GM21367 (cell line): ENCODE measurements around the gene NXT1.
A peak's percentile ranks its signal among the peaks of the same experiment; 100 is the strongest.

Experiments
- ATAC-seq: cut with Tn5 transposase; IDR thresholded peaks from one replicate; pipeline ENCODE4 v1.9.1; 2021; ENCODE audit not compliant: unreplicated experiment

NXT1 gene

DNA sequence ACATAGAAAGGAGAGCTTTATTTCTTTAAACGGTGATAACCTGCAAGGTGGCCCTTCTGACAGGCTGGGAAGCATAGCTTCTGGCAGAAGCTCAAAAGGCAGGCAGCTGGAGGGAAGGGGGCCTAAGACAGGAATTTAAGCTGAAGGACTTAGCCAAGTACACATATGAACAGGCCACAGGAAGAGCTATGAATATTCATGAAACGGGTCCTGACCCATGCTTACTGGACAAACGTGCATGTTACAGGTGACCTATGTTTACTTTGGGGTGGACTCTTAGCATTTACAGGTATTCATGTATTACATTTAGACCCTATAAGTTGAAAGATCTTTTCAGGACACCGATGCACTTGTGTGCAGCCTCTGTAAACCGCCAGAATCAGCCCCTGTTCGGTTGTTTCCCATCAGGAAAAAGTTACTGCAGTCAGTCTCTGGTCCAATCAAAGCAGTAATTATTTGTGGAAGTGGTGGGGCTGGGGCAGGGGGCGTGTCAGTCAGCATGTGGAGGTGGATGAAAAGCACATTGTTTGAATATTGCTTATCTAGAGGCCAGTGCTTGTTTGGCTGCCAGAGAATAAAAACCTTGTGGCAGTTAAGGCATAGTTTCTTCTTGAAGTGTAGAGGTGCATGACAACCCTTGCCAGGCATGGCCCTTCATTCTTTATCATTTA lies 8.5 kb downstream of the NXT1 start:
- ATAC-seq = no peak

DNA sequence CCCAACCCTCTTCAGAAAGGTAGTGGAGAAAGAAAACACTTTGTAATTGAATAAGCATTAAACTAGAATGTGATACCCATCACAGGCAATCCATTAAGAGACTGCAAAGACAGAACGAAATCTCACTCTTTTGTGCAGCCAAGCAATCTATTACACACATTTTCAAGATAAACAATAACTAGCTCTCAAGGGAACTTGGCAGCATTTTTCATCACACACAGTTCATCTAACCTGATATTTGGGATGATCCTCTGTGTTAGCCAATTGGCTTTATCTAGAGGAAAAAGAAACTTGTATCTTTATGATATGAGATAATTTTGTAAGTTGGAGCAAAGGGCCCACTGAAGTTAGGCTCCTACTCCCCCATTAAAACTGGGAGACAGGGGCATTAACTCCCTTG lies 9.9 kb downstream of the NXT1 start:
- ATAC-seq = no peak

GRCh38 chr20:23361119-23361475 lies 10.5 kb downstream of the NXT1 start:
- no peak for ATAC-seq

DNA sequence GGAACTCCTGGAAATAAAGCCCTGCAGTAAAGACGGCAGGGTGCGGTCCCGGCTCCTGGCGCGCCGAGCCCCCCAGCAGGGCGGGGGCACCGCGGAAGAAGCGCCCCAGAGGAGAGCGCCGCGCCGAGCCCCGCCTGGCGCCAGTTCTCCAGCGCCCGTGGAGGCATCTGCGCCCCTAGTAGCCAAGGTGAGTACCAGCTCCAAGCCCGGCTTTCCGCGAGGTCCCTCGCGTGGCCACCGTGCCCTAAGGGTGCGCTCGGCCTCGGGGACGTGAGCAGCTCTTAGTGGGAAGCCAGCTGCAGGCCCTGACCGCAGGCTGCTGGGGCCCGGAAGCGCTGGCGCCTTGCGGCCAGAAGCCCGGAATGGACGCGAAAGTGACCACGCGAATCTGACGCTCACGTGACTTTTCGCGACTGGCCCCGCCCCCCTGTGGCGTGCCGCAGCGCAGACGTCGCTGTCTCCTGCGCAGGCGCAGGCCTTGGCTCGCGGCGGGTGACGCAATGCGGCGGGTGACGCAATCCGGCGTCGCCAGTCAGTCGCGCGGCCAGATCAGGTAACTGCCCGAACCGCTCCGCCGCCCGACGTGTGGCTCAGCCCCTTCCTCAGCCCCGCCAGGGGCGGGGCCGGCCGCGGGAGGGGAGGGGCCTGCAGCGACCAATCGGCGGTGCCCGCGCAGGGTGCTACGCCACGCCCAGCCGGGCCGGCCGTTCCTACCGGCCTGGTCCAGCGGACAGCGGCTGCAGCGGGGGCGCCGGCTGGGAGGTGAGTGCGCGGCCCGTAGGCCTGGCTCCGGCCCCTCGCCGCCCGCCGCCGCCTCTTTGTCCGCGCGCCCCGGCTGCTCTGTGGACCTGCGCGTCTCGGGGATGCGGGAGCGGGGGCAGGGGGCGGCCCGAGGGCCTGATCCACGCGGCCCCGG lies 11.1 kb downstream of the NXT1 start, which contains the start of gene GZF1:
TSS of gene GZF1 (plus strand) at position 707 of the 916 bp plus-strand sequence. CDS start 2,202 bp downstream, outside the sequence.
- peak; percentile 54 for ATAC-seq

- ATAC-seq = peak; percentile 7
Observed at GRCh38 chr20:23362392-23363256, 12.0 kb downstream of the NXT1 start.

DNA sequence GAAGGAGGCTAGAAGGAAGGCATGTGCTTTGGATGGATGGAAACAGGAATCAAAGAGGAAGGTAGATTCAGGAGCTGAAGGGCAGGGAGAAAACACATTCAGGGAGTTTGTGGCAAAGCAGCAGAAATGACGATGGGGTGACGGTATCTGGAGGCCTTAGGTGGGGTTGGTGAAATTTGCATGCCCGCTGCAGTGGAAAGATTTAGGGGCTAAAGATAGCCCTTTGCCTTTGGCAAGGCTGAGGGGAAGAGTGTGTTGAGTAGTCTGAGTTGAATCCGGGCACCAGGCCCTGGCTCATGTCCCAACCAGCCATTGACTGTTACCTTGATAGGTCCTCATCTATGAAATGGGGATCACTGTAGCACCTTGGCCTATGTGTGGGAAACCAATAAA lies 12.7 kb downstream of the NXT1 start:
- ATAC-seq = no peak

DNA sequence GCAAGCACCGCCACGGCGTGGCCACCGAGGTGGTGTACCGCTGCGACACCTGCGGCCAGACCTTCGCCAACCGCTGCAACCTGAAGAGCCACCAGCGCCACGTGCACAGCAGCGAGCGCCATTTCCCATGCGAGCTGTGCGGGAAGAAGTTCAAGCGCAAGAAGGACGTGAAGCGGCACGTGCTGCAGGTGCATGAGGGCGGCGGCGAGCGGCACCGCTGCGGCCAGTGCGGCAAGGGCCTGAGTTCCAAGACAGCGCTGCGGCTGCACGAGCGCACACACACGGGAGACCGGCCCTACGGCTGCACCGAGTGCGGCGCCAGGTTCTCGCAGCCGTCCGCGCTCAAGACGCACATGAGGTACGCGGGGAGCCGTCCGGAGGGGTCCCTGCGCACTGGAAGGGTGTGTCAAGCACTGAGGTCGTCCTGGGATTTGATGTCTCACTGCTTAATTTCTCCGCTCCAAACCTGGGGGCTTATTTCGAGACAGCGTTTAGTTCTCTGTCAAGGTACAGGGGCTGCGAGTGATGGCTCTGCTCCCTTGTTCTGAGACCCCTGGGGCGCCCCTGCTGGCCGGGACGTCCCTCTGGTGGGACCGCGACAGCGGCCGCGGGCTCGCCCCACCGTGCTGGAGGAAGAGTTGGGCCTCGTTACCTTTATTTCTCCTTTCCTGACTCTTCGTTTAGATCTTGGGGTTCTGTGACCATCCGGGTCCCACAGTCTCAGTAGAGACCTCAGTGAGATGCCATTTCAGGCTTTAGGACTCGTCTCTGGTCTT lies 15.0 kb downstream of the NXT1 start:
- ATAC-seq = no peak

DNA sequence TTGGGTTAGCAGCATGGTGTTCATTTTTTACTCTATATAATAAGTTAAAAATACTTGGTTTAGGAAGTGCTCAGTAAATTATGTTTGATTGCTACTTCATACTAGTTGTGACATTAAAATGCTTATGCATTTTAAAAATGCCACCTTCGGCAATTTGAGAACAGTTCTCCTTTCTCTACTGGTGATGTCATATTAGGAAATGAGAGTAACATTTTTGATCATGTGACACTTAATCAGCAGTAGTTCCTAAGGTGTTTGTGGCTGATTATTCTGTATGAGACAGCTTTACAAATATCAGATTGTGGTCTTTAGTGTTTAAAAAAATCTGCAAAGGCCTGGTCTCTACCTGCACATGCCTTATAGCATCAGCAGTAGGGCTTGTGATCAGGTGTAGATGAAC lies 15.8 kb downstream of the NXT1 start:
- no peak for ATAC-seq

DNA sequence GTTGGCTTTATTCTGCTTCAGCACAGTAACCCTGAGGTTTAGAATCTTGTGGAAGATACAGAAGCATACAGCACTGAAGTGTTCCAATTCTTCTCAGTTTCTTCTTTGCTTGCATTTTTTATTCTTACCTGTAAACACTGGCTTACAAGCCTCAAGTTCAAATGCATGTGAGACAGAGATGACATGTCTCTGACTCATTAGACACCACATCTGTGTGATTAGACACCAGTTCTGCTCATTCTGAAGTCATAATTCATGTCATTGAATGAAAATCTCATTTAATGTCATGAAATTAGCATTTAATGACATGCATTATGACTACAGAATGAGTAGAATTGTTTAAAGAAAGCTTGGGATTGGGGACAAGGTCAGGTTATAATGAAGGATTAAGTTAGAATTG lies 17.2 kb downstream of the NXT1 start:
- ATAC-seq = no peak

DNA sequence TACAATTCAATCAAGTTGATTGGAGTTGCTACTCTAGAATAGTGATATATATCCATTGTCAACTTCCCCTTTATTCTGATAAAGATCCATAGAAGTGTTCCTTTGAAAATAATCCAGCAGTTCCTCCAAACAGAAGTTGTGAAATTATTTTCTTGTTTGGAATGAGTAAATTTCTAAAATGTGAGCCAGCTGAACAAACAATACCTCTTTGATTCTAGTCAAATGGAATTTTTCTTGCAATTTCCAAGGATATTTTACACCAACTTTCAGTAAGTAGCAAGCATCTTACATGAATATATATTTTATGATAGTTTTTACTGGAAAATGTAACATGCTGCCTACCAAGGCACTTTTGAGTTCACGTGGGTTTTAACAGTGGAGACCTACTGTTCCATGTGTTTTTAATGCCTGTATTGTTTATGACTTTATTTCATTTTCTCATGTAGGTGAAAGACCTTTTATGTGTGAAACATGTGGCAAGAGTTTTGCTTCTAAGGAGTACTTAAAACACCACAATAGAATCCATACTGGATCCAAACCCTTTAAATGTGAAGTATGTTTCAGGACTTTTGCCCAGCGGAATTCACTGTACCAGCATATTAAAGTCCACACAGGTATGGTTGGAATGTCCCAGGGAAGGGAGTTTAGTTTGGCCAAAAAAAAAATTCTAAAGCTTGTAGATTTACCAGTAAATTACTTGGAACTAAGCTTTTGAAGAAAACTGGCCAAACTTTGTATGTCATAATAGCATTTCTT lies 17.9 kb downstream of the NXT1 start:
- ATAC-seq = no peak

GRCh38 chr20:23369072-23369823 lies 18.7 kb downstream of the NXT1 start:
- no peak for ATAC-seq

DNA sequence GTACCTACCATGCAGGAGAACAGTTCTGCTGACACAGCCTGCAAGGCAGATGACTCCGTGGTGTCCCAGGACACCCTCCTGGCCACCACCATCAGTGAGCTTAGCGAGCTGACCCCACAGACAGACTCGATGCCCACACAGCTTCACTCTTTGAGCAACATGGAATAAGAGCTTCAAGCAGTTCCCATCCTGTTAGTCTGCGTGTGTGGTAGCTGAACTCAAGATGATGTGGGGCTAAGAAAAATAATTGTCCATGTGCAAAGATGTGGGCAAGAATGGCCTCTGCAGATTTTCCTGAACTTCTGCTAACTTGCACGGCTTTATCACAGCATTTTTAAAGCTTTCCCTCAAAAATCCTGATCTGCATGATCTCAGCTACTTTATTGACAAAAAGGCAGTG lies 19.7 kb downstream of the NXT1 start:
- ATAC-seq = no peak

DNA sequence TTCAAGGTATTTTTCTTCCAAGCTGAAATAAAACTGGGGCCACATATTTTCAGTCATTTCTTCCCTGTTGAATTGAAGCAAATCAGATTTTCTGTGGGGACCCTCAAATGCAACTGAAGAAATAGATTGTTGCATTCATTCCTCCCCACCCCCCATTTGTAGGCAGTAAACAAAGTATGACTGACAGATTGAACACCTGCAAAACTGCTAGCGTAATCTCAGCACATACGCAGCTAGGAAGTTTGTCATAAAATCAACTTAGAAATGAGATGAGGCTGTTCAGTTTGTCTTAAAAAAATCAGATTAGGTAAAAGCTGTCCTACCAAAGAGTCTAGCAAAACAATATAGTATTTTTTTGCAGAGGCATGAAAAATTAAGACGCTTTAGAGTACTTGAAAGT lies 20.3 kb downstream of the NXT1 start:
- ATAC-seq = no peak

DNA sequence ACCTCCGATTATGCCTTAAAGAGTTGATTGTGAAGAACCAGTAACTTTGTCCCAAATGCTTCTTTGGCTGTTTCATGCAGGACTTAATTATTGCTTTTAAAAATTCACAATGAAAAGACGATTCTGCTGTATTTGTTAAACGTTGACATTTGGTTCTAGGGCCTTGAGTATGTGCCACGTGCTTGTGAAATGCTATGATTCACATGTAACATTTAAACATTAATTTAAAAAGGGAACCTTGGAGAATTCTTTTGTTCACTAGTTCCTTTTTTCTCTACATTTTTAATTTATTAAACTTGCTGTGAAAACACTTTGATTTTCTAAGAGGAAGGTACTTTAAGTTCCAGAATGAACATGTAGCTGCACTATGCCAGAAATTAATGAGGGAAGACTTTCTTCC lies 20.9 kb downstream of the NXT1 start:
- no peak for ATAC-seq

GRCh38 chr20:23374441-23374840 lies 23.9 kb downstream of the NXT1 start:
- no peak for ATAC-seq

- ATAC-seq = no peak
Observed at GRCh38 chr20:23375827-23376226, 25.2 kb downstream of the NXT1 start.

DNA sequence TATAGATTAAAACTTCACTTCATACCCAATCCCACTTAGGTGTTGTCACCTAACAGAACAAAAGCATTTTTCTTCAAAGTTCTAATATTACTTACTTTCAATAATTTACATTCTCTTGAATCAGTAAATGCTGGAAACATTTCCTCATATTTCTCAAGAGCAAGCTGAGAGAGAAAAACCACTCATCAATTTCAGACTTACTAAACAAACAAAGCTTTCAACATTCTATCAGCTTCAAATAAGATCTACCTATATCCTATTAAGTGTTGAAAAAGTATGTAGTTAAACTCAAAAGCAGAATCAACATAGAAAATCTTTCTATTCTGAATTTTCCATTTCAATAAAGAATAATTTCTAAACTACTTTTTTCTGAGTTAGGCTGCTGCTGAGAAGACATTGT lies 29.2 kb downstream of the NXT1 start:
- ATAC-seq = no peak

GRCh38 chr20:23381876-23382275 lies 31.3 kb downstream of the NXT1 start:
- ATAC-seq = no peak
